22Rv1 (cell line): ENCODE results near the gene UNC79.
"Not testable (repeated sequence)": the region's sequence is repeated elsewhere in the genome, so short reads cannot be mapped to it uniquely, and the experiment has no call there.

Experiments
- ZFX ChIP-seq: fragments of 450-650 bp; IDR thresholded peaks from 2 replicates; pipeline ENCODE4 v1.6.1; 2017; ENCODE audit warnings: antibody characterized with exemption, borderline replicate concordance
- TF ChIP-seq, protein P1 (sequence below): fragments of 450-650 bp; IDR thresholded peaks from 2 replicates; pipeline ENCODE4 v1.5.1; 2017; ENCODE audit warnings: mild to moderate bottlenecking

DNA sequence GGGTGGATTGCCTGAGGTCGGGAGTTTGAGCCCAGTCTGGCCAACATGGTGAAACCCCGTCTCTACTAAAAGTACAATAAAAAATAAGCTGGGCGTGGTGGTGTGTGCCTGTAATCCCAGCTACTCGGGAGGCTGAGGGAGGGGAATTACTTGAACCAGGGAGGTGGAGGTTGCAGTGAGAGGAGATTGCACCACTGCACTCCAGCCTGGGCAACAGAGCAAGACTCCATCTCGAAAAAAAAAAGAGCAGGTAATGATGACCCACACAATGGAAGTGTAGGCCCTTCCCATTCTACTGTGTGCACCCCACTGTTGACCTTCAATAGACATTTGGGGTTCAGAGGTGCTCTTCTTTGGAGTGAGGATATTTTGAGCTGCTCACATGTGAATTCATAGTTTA, 94.5 kb downstream of the UNC79 start:
- TF ChIP-seq, protein P1, sequence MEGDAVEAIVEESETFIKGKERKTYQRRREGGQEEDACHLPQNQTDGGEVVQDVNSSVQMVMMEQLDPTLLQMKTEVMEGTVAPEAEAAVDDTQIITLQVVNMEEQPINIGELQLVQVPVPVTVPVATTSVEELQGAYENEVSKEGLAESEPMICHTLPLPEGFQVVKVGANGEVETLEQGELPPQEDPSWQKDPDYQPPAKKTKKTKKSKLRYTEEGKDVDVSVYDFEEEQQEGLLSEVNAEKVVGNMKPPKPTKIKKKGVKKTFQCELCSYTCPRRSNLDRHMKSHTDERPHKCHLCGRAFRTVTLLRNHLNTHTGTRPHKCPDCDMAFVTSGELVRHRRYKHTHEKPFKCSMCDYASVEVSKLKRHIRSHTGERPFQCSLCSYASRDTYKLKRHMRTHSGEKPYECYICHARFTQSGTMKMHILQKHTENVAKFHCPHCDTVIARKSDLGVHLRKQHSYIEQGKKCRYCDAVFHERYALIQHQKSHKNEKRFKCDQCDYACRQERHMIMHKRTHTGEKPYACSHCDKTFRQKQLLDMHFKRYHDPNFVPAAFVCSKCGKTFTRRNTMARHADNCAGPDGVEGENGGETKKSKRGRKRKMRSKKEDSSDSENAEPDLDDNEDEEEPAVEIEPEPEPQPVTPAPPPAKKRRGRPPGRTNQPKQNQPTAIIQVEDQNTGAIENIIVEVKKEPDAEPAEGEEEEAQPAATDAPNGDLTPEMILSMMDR = not testable (repeated sequence)
- TF ChIP-seq ZFX = not testable (repeated sequence)
